ENCODE results near the gene RAB8B. TPM values are rescaled to one million over a fixed set of nuclear protein-coding genes. Genes with fewer than 3 reads are reported as not detected.

The RAB8B gene
- total and polyA plus RNA-seq, 10 of the 15 experiments (the other 5 are each of a cell fraction or from before 2014, with no cell fraction given), result 17.8 to 104 (median 65.1) TPM

DNA sequence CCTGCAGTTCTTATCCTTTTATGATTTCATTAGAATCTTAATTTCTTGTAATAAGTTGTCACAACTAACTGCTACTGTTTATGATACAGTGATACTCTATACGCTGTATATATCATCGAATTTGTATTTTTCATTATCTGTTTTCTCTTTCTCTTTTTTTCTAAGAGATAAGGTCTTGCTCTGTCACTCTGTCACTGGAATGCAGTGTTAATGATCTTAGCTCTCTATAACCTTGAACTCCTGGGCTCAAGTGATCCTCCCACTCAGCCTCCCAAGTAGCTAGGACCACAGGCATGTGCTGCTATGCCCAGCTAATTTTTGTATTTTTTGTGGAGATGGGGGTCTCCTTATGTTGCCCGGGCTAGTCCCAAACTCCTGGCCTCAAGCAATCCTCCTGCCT is 102.8 kb downstream of the RAB8B start:
- Histone ChIP-seq H2AFZ (ENCODE audit: control insufficient read depth, low read depth, low read length) (no peak overlapping the region), H4K20me1 (ENCODE audit: control insufficient read depth, insufficient read depth) (no peaks in the 10 kb centered on the region), H3K27ac (ENCODE audit: control insufficient read depth, insufficient read depth) (no peak overlapping the region), H3K9ac (ENCODE audit: control insufficient read depth, insufficient read depth, low read length) (no peak overlapping the region), H3K4me3 (no peak overlapping the region), H3K4me2 (ENCODE audit: control insufficient read depth, insufficient read depth) (no peak overlapping the region), H3K27me3 (replicated peaks in 1 of 2; ENCODE audit: control insufficient read depth in 2 of 2, insufficient read depth in 2 of 2, low read length in 1 of 2) (no peaks in the 10 kb centered on the region), H3K9me3 (replicated peaks; ENCODE audit: control insufficient read depth, insufficient read depth, low read length) (no peaks in the 10 kb centered on the region), H3K79me2 (ENCODE audit: control insufficient read depth, insufficient read depth, low read length) (no peaks in the 10 kb centered on the region), H3K36me3 (ENCODE audit: control insufficient read depth in 2 of 2, insufficient read depth in 2 of 2, low read length in 1 of 2) (no peaks in the 10 kb centered on the region), H3K4me1 (ENCODE audit: control insufficient read depth, insufficient read depth, low read length) (peaks cover 6% of the 10 kb centered on the region; the same call in 1 of the 2 replicates)
- ATAC-seq, result no peak
- no peak for FAIRE-seq
- no peak for DNase-seq (ENCODE audit: low read depth, low spot score)
- BruUV-seq (replicated peaks), result no TSS peak
- ChIA-PET CTCF (interaction anchor here (1.0 to 11.0 kb wide), 9 partner anchors 13 to 358 kb away, joined by 3 to 145 read pairs (median 5); no protein-coding TSS in a partner anchor), POLR2A (no interaction called here), RAD21 (ENCODE audit: unreplicated experiment) (interaction anchor here (0.9 to 6.1 kb wide), 9 partner anchors 21 to 213 kb away, joined by 3 to 62 read pairs (median 4); no protein-coding TSS in a partner anchor), SMC1A (ENCODE audit: uncharacterized antibody, unreplicated experiment) (interaction anchor here (1.0 to 6.3 kb wide), 14 partner anchors 13 to 176 kb away, joined by 3 to 92 read pairs (median 7); partner anchors contain the start of gene RPS27L)
- in situ Hi-C loops (cut with MboI), result loop anchor here (5.0 to 25.0 kb wide), 3 partner anchors 110 to 775 kb away; partner anchors contain the start of gene FBXL22
- WGBS (ENCODE audit: insufficient coverage, insufficient replicate concordance, low lambda C conversion rate, missing lambda C conversion rate), result 86% methylated on average over 3 of the region's 3 CpGs
- intact Hi-C loops (cut with micrococcal nuclease; ENCODE audit: unreplicated experiment), result no loop called here
- no peak for TF ChIP-seq SUZ12 (IDR thresholded peaks at IDR 0.05; ENCODE audit: unreplicated experiment)
- TF ChIP-seq, protein P1, sequence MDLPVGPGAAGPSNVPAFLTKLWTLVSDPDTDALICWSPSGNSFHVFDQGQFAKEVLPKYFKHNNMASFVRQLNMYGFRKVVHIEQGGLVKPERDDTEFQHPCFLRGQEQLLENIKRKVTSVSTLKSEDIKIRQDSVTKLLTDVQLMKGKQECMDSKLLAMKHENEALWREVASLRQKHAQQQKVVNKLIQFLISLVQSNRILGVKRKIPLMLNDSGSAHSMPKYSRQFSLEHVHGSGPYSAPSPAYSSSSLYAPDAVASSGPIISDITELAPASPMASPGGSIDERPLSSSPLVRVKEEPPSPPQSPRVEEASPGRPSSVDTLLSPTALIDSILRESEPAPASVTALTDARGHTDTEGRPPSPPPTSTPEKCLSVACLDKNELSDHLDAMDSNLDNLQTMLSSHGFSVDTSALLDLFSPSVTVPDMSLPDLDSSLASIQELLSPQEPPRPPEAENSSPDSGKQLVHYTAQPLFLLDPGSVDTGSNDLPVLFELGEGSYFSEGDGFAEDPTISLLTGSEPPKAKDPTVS (IDR thresholded peaks at IDR 0.05; ENCODE audit: low read depth, low read length), result no peak
- no peak for TF ChIP-seq EED (IDR thresholded peaks at IDR 0.05; ENCODE audit: low read depth)
- TF ChIP-seq ZNF217 (IDR thresholded peaks at IDR 0.05), result no peak
- no peak for TF ChIP-seq ZZZ3 (IDR thresholded peaks at IDR 0.05; ENCODE audit: control insufficient read depth, insufficient read length, low read depth)
- TF ChIP-seq, protein P2, sequence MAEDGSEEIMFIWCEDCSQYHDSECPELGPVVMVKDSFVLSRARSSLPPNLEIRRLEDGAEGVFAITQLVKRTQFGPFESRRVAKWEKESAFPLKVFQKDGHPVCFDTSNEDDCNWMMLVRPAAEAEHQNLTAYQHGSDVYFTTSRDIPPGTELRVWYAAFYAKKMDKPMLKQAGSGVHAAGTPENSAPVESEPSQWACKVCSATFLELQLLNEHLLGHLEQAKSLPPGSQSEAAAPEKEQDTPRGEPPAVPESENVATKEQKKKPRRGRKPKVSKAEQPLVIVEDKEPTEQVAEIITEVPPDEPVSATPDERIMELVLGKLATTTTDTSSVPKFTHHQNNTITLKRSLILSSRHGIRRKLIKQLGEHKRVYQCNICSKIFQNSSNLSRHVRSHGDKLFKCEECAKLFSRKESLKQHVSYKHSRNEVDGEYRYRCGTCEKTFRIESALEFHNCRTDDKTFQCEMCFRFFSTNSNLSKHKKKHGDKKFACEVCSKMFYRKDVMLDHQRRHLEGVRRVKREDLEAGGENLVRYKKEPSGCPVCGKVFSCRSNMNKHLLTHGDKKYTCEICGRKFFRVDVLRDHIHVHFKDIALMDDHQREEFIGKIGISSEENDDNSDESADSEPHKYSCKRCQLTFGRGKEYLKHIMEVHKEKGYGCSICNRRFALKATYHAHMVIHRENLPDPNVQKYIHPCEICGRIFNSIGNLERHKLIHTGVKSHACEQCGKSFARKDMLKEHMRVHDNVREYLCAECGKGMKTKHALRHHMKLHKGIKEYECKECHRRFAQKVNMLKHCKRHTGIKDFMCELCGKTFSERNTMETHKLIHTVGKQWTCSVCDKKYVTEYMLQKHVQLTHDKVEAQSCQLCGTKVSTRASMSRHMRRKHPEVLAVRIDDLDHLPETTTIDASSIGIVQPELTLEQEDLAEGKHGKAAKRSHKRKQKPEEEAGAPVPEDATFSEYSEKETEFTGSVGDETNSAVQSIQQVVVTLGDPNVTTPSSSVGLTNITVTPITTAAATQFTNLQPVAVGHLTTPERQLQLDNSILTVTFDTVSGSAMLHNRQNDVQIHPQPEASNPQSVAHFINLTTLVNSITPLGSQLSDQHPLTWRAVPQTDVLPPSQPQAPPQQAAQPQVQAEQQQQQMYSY (CRISPR knock-in tag; IDR thresholded peaks at IDR 0.05), result no peak
- TF ChIP-seq, protein P3, sequence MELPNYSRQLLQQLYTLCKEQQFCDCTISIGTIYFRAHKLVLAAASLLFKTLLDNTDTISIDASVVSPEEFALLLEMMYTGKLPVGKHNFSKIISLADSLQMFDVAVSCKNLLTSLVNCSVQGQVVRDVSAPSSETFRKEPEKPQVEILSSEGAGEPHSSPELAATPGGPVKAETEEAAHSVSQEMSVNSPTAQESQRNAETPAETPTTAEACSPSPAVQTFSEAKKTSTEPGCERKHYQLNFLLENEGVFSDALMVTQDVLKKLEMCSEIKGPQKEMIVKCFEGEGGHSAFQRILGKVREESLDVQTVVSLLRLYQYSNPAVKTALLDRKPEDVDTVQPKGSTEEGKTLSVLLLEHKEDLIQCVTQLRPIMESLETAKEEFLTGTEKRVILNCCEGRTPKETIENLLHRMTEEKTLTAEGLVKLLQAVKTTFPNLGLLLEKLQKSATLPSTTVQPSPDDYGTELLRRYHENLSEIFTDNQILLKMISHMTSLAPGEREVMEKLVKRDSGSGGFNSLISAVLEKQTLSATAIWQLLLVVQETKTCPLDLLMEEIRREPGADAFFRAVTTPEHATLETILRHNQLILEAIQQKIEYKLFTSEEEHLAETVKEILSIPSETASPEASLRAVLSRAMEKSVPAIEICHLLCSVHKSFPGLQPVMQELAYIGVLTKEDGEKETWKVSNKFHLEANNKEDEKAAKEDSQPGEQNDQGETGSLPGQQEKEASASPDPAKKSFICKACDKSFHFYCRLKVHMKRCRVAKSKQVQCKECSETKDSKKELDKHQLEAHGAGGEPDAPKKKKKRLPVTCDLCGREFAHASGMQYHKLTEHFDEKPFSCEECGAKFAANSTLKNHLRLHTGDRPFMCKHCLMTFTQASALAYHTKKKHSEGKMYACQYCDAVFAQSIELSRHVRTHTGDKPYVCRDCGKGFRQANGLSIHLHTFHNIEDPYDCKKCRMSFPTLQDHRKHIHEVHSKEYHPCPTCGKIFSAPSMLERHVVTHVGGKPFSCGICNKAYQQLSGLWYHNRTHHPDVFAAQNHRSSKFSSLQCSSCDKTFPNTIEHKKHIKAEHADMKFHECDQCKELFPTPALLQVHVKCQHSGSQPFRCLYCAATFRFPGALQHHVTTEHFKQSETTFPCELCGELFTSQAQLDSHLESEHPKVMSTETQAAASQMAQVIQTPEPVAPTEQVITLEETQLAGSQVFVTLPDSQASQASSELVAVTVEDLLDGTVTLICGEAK (IDR thresholded peaks at IDR 0.05; ENCODE audit: borderline replicate concordance), result no peak
- no peak for TF ChIP-seq POLR2AphosphoS2 (IDR thresholded peaks at IDR 0.05; ENCODE audit: low read depth, low read length)
- TF ChIP-seq, protein P4, sequence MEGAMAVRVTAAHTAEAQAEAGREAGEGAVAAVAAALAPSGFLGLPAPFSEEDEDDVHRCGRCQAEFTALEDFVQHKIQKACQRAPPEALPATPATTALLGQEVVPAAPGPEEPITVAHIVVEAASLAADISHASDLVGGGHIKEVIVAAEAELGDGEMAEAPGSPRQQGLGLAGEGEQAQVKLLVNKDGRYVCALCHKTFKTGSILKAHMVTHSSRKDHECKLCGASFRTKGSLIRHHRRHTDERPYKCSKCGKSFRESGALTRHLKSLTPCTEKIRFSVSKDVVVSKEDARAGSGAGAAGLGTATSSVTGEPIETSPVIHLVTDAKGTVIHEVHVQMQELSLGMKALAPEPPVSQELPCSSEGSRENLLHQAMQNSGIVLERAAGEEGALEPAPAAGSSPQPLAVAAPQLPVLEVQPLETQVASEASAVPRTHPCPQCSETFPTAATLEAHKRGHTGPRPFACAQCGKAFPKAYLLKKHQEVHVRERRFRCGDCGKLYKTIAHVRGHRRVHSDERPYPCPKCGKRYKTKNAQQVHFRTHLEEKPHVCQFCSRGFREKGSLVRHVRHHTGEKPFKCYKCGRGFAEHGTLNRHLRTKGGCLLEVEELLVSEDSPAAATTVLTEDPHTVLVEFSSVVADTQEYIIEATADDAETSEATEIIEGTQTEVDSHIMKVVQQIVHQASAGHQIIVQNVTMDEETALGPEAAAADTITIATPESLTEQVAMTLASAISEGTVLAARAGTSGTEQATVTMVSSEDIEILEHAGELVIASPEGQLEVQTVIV (IDR thresholded peaks at IDR 0.05; ENCODE audit: borderline replicate concordance, partially characterized antibody), result no peak

Measured in GM12878 (cell line).